SIG-M5 (cell line): ENCODE results near the gene SLC38A3.
"Not testable (repeated sequence)": the region's sequence is repeated elsewhere in the genome, so short reads cannot be mapped to it uniquely, and the experiment has no call there.

Experiments
- DNase-seq: peaks from one replicate; lab custom pipeline; 2025; lab: John Stamatoyannopoulos, UW

The SLC38A3 gene

GRCh38 chr3:50211930-50212329, 6.9 kb downstream of the SLC38A3 start:
- no peak for DNase-seq

GRCh38 chr3:50212502-50212901, 7.4 kb downstream of the SLC38A3 start:
- DNase-seq: no peak

- no peak for DNase-seq
Measured at GRCh38 chr3:50212971-50213370, 7.9 kb downstream of the SLC38A3 start.

GRCh38 chr3:50213373-50213772, 8.3 kb downstream of the SLC38A3 start:
- no peak for DNase-seq

- no peak for DNase-seq
Measured at GRCh38 chr3:50214824-50215223, 9.8 kb downstream of the SLC38A3 start.

GRCh38 chr3:50215529-50215928, 10.5 kb downstream of the SLC38A3 start:
- no peak for DNase-seq

- no peak for DNase-seq
Measured at GRCh38 chr3:50217681-50218080, 12.6 kb downstream of the SLC38A3 start.

GRCh38 chr3:50218448-50218847, 13.4 kb downstream of the SLC38A3 start:
- no peak for DNase-seq

GRCh38 chr3:50219285-50219684, 14.2 kb downstream of the SLC38A3 start:
- DNase-seq: no peak

- DNase-seq: no peak
Measured at GRCh38 chr3:50220109-50220508, 15.0 kb downstream of the SLC38A3 start.

- no peak for DNase-seq
Measured at GRCh38 chr3:50221051-50221410, 16.0 kb downstream of the SLC38A3 start.

- DNase-seq: no peak
Measured at GRCh38 chr3:50221411-50222168, 16.5 kb downstream of the SLC38A3 start.

- DNase-seq: no peak
Measured at GRCh38 chr3:50222169-50222528, 17.1 kb downstream of the SLC38A3 start.

- DNase-seq: no peak
Measured at GRCh38 chr3:50224639-50225038, 19.6 kb downstream of the SLC38A3 start.

- DNase-seq: no peak
Measured at GRCh38 chr3:50226888-50227389, 21.9 kb downstream of the SLC38A3 start.

GRCh38 chr3:50227390-50228183, 22.5 kb downstream of the SLC38A3 start:
- DNase-seq: peak; percentile 50

GRCh38 chr3:50228184-50228763, 23.2 kb downstream of the SLC38A3 start:
- not testable (repeated sequence) for DNase-seq

- DNase-seq: no peak
Measured at GRCh38 chr3:50229490-50229889, 24.4 kb downstream of the SLC38A3 start.

- no peak for DNase-seq
Measured at GRCh38 chr3:50230104-50230793, 25.2 kb downstream of the SLC38A3 start.

GRCh38 chr3:50230794-50231125, 25.7 kb downstream of the SLC38A3 start:
- DNase-seq: no peak

GRCh38 chr3:50231581-50231980, 26.5 kb downstream of the SLC38A3 start:
- no peak for DNase-seq

- no peak for DNase-seq
Measured at GRCh38 chr3:50232303-50232702, 27.2 kb downstream of the SLC38A3 start.
